ENCODE measurements around the gene ZNF792. TPM values are rescaled to one million over a fixed set of nuclear protein-coding genes. Genes with fewer than 3 reads are reported as not detected.
"Not testable (repeated sequence)": the region's sequence is repeated elsewhere in the genome, so short reads cannot be mapped to it uniquely, and the experiment has no call there.

Gene ZNF792
- total RNA-seq, 1 experiment from 2014 or later, result 11.4 TPM

- H2AFZ ChIP-seq (ENCODE audit: low read length); H3K27me3 ChIP-seq (ENCODE audit: low read length); H3K9ac ChIP-seq (ENCODE audit: low read length); H3K9me2 ChIP-seq (replicated peaks; ENCODE audit: insufficient read depth, low read length); H3K9me3 ChIP-seq (ENCODE audit: low read length); H3K4me3 ChIP-seq (ENCODE audit: low read length); DNase-seq; H3K27ac ChIP-seq (ENCODE audit: low read length); H3K4me2 ChIP-seq (ENCODE audit: low read depth, low read length, poor library complexity, severe bottlenecking): not testable (repeated sequence)
- H4K20me1 ChIP-seq (ENCODE audit: insufficient read depth, low read depth, low read length), result peaks cover 33% of the 10 kb centered on the region
- H3K36me3 ChIP-seq (ENCODE audit: insufficient read depth, low read length), result peaks cover 20% of the 10 kb centered on the region
- H3K4me1 ChIP-seq (ENCODE audit: low read length), result peaks cover 13% of the 10 kb centered on the region
- peaks cover 43% of the 10 kb centered on the region for H3K79me2 ChIP-seq (ENCODE audit: low read length)
Observed at GRCh38 chr19:35007427-35007826, 43.4 kb upstream of the ZNF792 start.

GRCh38 chr19:35006999-35007365 is 43.0 kb upstream of the ZNF792 start:
- H3K9me3 ChIP-seq (ENCODE audit: low read length), result no peaks in the 10 kb centered on the region
- H3K4me2 ChIP-seq (ENCODE audit: low read depth, low read length, poor library complexity, severe bottlenecking), result no peak overlapping the region
- H3K27me3 ChIP-seq (ENCODE audit: low read length), result no peaks in the 10 kb centered on the region
- no peaks in the 10 kb centered on the region for H3K9me2 ChIP-seq (replicated peaks; ENCODE audit: insufficient read depth, low read length)
- H3K27ac ChIP-seq (ENCODE audit: low read length), result no peak overlapping the region
- H4K20me1 ChIP-seq (ENCODE audit: insufficient read depth, low read depth, low read length), result peaks cover 38% of the 10 kb centered on the region
- no peak overlapping the region for H3K4me3 ChIP-seq (ENCODE audit: low read length)
- peaks cover 47% of the 10 kb centered on the region for H3K79me2 ChIP-seq (ENCODE audit: low read length)
- peaks cover 16% of the 10 kb centered on the region for H3K36me3 ChIP-seq (ENCODE audit: insufficient read depth, low read length)
- peaks cover 17% of the 10 kb centered on the region for H3K4me1 ChIP-seq (ENCODE audit: low read length)
- no peak overlapping the region for H2AFZ ChIP-seq (ENCODE audit: low read length)
- H3K9ac ChIP-seq (ENCODE audit: low read length), result no peak overlapping the region
- no peak for DNase-seq

- Histone ChIP-seq H3K9me3 (ENCODE audit: low read length) (no peaks in the 10 kb centered on the region), H4K20me1 (ENCODE audit: insufficient read depth, low read depth, low read length) (peaks cover 40% of the 10 kb centered on the region), H3K36me3 (ENCODE audit: insufficient read depth, low read length) (peaks cover 16% of the 10 kb centered on the region), H3K4me3 (ENCODE audit: low read length) (no peak overlapping the region), H2AFZ (ENCODE audit: low read length) (no peak overlapping the region), H3K79me2 (ENCODE audit: low read length) (peaks cover 52% of the 10 kb centered on the region), H3K27me3 (ENCODE audit: low read length) (no peaks in the 10 kb centered on the region), H3K4me1 (ENCODE audit: low read length) (peaks cover 22% of the 10 kb centered on the region), H3K9me2 (replicated peaks; ENCODE audit: insufficient read depth, low read length) (no peaks in the 10 kb centered on the region), H3K4me2 (ENCODE audit: low read depth, low read length, poor library complexity, severe bottlenecking) (no peak overlapping the region), H3K9ac (ENCODE audit: low read length) (no peak overlapping the region), H3K27ac (ENCODE audit: low read length) (no peak overlapping the region)
- no peak for DNase-seq
Observed at GRCh38 chr19:35006342-35006998, 42.4 kb upstream of the ZNF792 start.

GRCh38 chr19:35006007-35006341 is 41.9 kb upstream of the ZNF792 start:
- H3K79me2 ChIP-seq (ENCODE audit: low read length), result peaks cover 57% of the 10 kb centered on the region

GRCh38 chr19:35005256-35005977 is 41.4 kb upstream of the ZNF792 start:
- Histone ChIP-seq H3K9ac (ENCODE audit: low read length) (no peak overlapping the region), H3K4me3 (ENCODE audit: low read length) (no peak overlapping the region), H4K20me1 (ENCODE audit: insufficient read depth, low read depth, low read length) (peaks cover 40% of the 10 kb centered on the region), H3K9me3 (ENCODE audit: low read length) (no peaks in the 10 kb centered on the region), H3K27me3 (ENCODE audit: low read length) (no peaks in the 10 kb centered on the region), H3K4me1 (ENCODE audit: low read length) (peaks cover 26% of the 10 kb centered on the region), H3K27ac (ENCODE audit: low read length) (no peak overlapping the region), H3K4me2 (ENCODE audit: low read depth, low read length, poor library complexity, severe bottlenecking) (no peak overlapping the region), H3K79me2 (ENCODE audit: low read length) (peaks cover 63% of the 10 kb centered on the region), H3K36me3 (ENCODE audit: insufficient read depth, low read length) (peaks cover 14% of the 10 kb centered on the region), H3K9me2 (replicated peaks; ENCODE audit: insufficient read depth, low read length) (no peaks in the 10 kb centered on the region), H2AFZ (ENCODE audit: low read length) (no peak overlapping the region)
- DNase-seq, result no peak

More at GRCh38 chr19:35006007-35006341, 41.9 kb upstream of the ZNF792 start:
- not testable (repeated sequence) for H3K9me3 ChIP-seq (ENCODE audit: low read length); H2AFZ ChIP-seq (ENCODE audit: low read length); H3K4me2 ChIP-seq (ENCODE audit: low read depth, low read length, poor library complexity, severe bottlenecking); H3K27ac ChIP-seq (ENCODE audit: low read length); H3K9ac ChIP-seq (ENCODE audit: low read length); H3K27me3 ChIP-seq (ENCODE audit: low read length); H3K4me3 ChIP-seq (ENCODE audit: low read length); DNase-seq; H3K9me2 ChIP-seq (replicated peaks; ENCODE audit: insufficient read depth, low read length)
- H4K20me1 ChIP-seq (ENCODE audit: insufficient read depth, low read depth, low read length), result peaks cover 40% of the 10 kb centered on the region
- peaks cover 26% of the 10 kb centered on the region for H3K4me1 ChIP-seq (ENCODE audit: low read length)
- H3K36me3 ChIP-seq (ENCODE audit: insufficient read depth, low read length), result peaks cover 16% of the 10 kb centered on the region

- Histone ChIP-seq H2AFZ (ENCODE audit: low read length) (no peak overlapping the region), H3K4me3 (ENCODE audit: low read length) (no peak overlapping the region), H3K9me2 (replicated peaks; ENCODE audit: insufficient read depth, low read length) (no peaks in the 10 kb centered on the region), H4K20me1 (ENCODE audit: insufficient read depth, low read depth, low read length) (peaks cover 38% of the 10 kb centered on the region), H3K27me3 (ENCODE audit: low read length) (no peaks in the 10 kb centered on the region), H3K4me1 (ENCODE audit: low read length) (peaks cover 29% of the 10 kb centered on the region), H3K79me2 (ENCODE audit: low read length) (peaks cover 68% of the 10 kb centered on the region), H3K36me3 (ENCODE audit: insufficient read depth, low read length) (peaks cover 13% of the 10 kb centered on the region; the same call in 1 of the 2 replicates), H3K9me3 (ENCODE audit: low read length) (no peaks in the 10 kb centered on the region), H3K4me2 (ENCODE audit: low read depth, low read length, poor library complexity, severe bottlenecking) (no peak overlapping the region), H3K9ac (ENCODE audit: low read length) (no peak overlapping the region), H3K27ac (ENCODE audit: low read length) (no peak overlapping the region)
- no peak for DNase-seq
Observed at GRCh38 chr19:35004517-35005255, 40.7 kb upstream of the ZNF792 start.

GRCh38 chr19:35002037-35002535 is 38.1 kb upstream of the ZNF792 start:
- no peak overlapping the region for H3K27ac ChIP-seq (ENCODE audit: low read length)
- no peaks in the 10 kb centered on the region for H3K9me3 ChIP-seq (ENCODE audit: low read length)
- H3K9ac ChIP-seq (ENCODE audit: low read length), result peak overlapping the region; percentile 99; the same call in 1 of the 2 replicates
- no peaks in the 10 kb centered on the region for H3K27me3 ChIP-seq (ENCODE audit: low read length)
- peaks cover 36% of the 10 kb centered on the region for H3K4me1 ChIP-seq (ENCODE audit: low read length)
- no peaks in the 10 kb centered on the region for H3K9me2 ChIP-seq (replicated peaks; ENCODE audit: insufficient read depth, low read length)
- H3K36me3 ChIP-seq (ENCODE audit: insufficient read depth, low read length), result peaks cover 13% of the 10 kb centered on the region; the same call in 1 of the 2 replicates
- peaks cover 69% of the 10 kb centered on the region for H3K79me2 ChIP-seq (ENCODE audit: low read length)
- H2AFZ ChIP-seq (ENCODE audit: low read length), result no peak overlapping the region
- H4K20me1 ChIP-seq (ENCODE audit: insufficient read depth, low read depth, low read length), result peaks cover 35% of the 10 kb centered on the region
- H3K4me2 ChIP-seq (ENCODE audit: low read depth, low read length, poor library complexity, severe bottlenecking), result peak overlapping the region; percentile 69
- DNase-seq, result no peak
- H3K4me3 ChIP-seq (ENCODE audit: low read length), result peak overlapping the region; percentile 71; the same call in 1 of the 2 replicates

Measured in Karpas-422 (cell line).